ENCODE results near the gene ENHO. TPM values are rescaled to one million over a fixed set of nuclear protein-coding genes. Genes with fewer than 3 reads are reported as not detected.
A peak's percentile ranks its signal among the peaks of the same experiment; 100 is the strongest.

The ENHO gene
- total and polyA plus RNA-seq, 2 experiments from 2014 or later = 1.5 to 9.4 TPM

DNA sequence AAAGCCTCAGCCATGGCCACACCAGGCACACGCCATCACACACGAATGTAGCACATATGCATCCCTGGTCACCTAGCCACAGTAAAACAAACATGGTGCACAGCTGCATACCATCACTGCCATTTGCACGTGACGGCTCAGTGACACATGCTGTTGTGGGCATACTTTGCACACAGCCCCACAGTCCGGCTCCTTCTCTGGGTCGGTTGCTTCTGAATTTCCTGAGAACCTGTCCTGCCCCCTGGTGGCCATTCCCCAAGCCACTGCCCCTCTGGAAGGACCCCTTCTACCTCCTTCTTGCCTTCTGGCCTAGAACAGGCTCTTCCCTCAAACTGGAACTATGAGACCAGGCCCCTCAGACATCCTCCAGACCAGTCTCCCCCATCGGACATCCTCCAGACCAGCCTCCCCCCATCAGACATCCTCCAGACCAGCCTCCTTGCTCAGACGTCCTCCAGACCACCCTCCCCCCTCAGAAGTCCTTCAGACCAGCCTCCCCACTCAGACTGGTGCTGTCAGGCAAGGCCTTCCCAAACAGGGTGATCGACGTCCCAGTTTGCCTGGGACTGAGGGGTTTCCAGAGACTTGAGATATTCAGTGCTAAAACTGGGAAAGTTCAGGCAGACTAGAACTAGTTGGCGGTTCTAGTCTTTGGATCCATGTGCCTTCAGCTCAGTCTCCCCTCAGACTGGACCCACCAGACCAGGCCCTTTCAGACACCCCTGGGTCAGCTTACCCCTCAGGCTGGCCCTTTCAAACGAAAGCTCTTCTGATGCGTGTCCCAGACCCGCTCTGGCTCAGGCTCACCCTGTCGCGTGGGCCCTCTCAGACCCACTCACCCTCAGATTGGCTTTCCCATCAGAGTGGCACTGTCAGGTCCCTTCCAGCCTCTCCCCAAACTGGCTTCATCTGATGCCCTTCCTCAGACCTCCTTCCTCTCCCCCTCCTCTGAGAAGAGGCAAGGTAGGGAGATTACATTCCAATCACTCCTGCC lies 24.3 kb upstream of the ENHO start:
- WGBS (ENCODE audit: low lambda C conversion rate, missing lambda C conversion rate) = 74% methylated on average over 16 of the region's 16 CpGs
- Histone ChIP-seq H3K27me3 (peaks cover 9% of the 10 kb centered on the region), H3K4me2 (no peak overlapping the region), H3K9me3 (ENCODE audit: low read depth) (no peaks in the 10 kb centered on the region), H2AFZ (no peak overlapping the region), H3K27ac (no peak overlapping the region), H3K4me1 (ENCODE audit: insufficient read depth) (no peaks in the 10 kb centered on the region), H4K20me1 (ENCODE audit: insufficient read depth, poor library complexity, severe bottlenecking) (no peaks in the 10 kb centered on the region), H3K79me2 (no peaks in the 10 kb centered on the region), H3K36me3 (replicated peaks; ENCODE audit: insufficient read depth, low read depth) (no peaks in the 10 kb centered on the region), H3K4me3 (no peak overlapping the region), H3K9me2 (replicated peaks; ENCODE audit: insufficient read depth) (no peaks in the 10 kb centered on the region)
- DNase-seq (ENCODE audit: low spot score) = peak; percentile 83
- TF ChIP-seq EZH2phosphoT487 (IDR thresholded peaks at IDR 0.05; ENCODE audit: low read depth, severe bottlenecking, unreplicated experiment) (no peak), EZH2 (IDR thresholded peaks at IDR 0.05; ENCODE audit: borderline replicate concordance) (no peak)
- TF ChIP-seq, protein P1, sequence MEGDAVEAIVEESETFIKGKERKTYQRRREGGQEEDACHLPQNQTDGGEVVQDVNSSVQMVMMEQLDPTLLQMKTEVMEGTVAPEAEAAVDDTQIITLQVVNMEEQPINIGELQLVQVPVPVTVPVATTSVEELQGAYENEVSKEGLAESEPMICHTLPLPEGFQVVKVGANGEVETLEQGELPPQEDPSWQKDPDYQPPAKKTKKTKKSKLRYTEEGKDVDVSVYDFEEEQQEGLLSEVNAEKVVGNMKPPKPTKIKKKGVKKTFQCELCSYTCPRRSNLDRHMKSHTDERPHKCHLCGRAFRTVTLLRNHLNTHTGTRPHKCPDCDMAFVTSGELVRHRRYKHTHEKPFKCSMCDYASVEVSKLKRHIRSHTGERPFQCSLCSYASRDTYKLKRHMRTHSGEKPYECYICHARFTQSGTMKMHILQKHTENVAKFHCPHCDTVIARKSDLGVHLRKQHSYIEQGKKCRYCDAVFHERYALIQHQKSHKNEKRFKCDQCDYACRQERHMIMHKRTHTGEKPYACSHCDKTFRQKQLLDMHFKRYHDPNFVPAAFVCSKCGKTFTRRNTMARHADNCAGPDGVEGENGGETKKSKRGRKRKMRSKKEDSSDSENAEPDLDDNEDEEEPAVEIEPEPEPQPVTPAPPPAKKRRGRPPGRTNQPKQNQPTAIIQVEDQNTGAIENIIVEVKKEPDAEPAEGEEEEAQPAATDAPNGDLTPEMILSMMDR (IDR thresholded peaks at IDR 0.05; ENCODE audit: poor library complexity) = peak; percentile 55

DNA sequence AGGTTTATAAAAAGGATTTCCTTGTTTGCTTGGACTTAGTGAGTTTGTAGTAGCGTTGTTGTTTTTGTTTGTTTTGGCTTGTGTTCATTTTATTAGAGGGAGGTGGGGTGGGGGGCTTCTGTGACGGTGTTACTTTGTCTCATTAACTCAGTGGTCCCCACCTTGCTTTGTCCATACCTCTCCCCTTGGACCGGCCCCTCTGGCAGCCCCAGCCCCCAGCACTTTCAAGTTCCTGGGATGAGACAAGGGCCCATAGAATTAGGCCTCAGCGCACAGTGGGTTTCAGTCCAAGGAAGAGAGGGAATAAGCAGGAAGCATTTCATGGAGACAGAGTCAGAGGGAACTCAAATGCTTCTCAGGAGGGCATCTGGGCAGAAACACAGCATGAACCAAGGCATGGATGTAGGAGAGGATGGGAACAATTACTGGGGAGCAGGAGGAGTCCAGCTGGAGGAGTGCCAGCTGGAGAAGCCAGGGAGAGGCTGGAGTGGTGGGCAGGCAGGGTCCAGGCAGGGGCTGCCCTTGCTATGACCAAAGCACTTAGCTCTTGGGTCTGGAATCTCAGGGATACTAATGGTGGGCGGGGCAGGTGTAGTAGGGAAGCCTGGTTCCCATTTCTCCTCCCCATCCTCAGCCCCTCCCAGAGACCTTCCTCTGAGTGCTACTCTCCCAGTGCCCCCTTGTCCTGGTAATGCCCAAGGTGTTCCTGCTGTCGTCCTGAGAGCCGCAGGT lies 23.5 kb upstream of the ENHO start:
- Histone ChIP-seq H3K36me3 (replicated peaks; ENCODE audit: insufficient read depth, low read depth) (no peaks in the 10 kb centered on the region), H3K27ac (no peak overlapping the region), H3K79me2 (no peaks in the 10 kb centered on the region), H3K4me2 (no peak overlapping the region), H2AFZ (no peak overlapping the region), H3K9me2 (replicated peaks; ENCODE audit: insufficient read depth) (no peaks in the 10 kb centered on the region), H3K4me3 (no peak overlapping the region), H3K9me3 (ENCODE audit: low read depth) (no peaks in the 10 kb centered on the region), H3K27me3 (peaks cover 9% of the 10 kb centered on the region), H3K4me1 (ENCODE audit: insufficient read depth) (no peaks in the 10 kb centered on the region), H4K20me1 (ENCODE audit: insufficient read depth, poor library complexity, severe bottlenecking) (no peaks in the 10 kb centered on the region)
- TF ChIP-seq EZH2 (IDR thresholded peaks at IDR 0.05; ENCODE audit: borderline replicate concordance) = no peak
- TF ChIP-seq, protein P1 (IDR thresholded peaks at IDR 0.05; ENCODE audit: poor library complexity) = no peak
- no peak for TF ChIP-seq EZH2phosphoT487 (IDR thresholded peaks at IDR 0.05; ENCODE audit: low read depth, severe bottlenecking, unreplicated experiment)
- peak; percentile 6 for DNase-seq (ENCODE audit: low spot score)
- 91% methylated on average over 7 of the region's 7 CpGs for WGBS (ENCODE audit: low lambda C conversion rate, missing lambda C conversion rate)

DNA sequence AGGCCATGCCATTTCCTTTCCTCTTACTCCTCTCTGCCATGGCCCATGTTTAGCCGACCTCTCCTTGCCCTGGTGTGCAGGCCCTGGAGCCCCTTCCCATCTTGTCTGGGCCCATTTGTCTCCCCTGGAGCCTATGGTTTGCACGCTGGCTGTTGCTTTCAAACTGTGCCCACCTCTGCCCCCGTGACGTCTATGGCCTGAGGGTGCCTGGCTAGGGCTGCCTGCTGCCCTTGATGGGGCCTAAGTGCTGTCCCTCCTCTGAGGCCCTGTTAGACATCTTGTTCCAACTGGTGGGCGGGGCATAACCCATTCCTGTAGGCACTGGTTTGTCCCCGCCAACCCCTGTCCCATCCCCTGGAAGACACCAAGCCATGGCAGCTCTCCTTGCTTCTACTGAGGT lies 22.7 kb upstream of the ENHO start:
- no peaks in the 10 kb centered on the region for H3K4me1 ChIP-seq (ENCODE audit: insufficient read depth)
- no peak overlapping the region for H2AFZ ChIP-seq
- no peak for TF ChIP-seq EZH2phosphoT487 (IDR thresholded peaks at IDR 0.05; ENCODE audit: low read depth, severe bottlenecking, unreplicated experiment)
- TF ChIP-seq EZH2 (IDR thresholded peaks at IDR 0.05; ENCODE audit: borderline replicate concordance) = no peak
- TF ChIP-seq, protein P1 (IDR thresholded peaks at IDR 0.05; ENCODE audit: poor library complexity) = no peak
- 88% methylated on average over 6 of the region's 6 CpGs for WGBS (ENCODE audit: low lambda C conversion rate, missing lambda C conversion rate)
- no peaks in the 10 kb centered on the region for H3K9me3 ChIP-seq (ENCODE audit: low read depth)
- DNase-seq (ENCODE audit: low spot score) = no peak
- no peaks in the 10 kb centered on the region for H3K79me2 ChIP-seq
- peaks cover 9% of the 10 kb centered on the region for H3K27me3 ChIP-seq
- H3K4me2 ChIP-seq = no peak overlapping the region
- H4K20me1 ChIP-seq (ENCODE audit: insufficient read depth, poor library complexity, severe bottlenecking) = no peaks in the 10 kb centered on the region
- no peaks in the 10 kb centered on the region for H3K9me2 ChIP-seq (replicated peaks; ENCODE audit: insufficient read depth)
- H3K36me3 ChIP-seq (replicated peaks; ENCODE audit: insufficient read depth, low read depth) = no peaks in the 10 kb centered on the region
- no peak overlapping the region for H3K4me3 ChIP-seq
- no peak overlapping the region for H3K27ac ChIP-seq
